ENCODE results near the gene SULT4A1. TPM values are rescaled to one million over a fixed set of nuclear protein-coding genes. Genes with fewer than 3 reads are reported as not detected.

Gene SULT4A1
- polyA plus RNA-seq, 2 of the 4 experiments (the other 2 are of a cell fraction), result not detected

DNA sequence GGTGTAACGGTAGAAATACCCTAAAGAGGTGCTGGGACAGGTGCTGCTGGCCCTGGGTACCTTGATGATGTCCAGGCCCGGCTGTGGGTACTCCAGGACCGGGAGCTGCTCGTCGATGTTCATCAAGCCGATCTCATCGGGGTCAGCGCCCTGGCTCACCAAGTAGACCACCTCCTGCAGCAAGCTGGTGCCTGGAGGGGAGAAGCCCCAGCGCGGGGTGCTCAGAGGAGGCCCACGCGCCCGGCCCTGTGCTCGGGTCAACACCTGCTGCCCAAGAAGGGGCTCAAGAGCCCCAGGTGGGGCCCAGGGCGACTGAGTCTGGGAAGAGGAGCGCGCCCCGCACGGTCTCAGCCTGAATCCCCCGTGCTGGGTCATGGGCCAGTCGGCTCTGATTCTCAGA, 20.6 kb downstream of the SULT4A1 start:
- H3K4me3 ChIP-seq, result no peak overlapping the region
- no peak overlapping the region for H3K4me2 ChIP-seq
- no peak for ATAC-seq
- H3K9me3 ChIP-seq, result no peaks in the 10 kb centered on the region
- 30% methylated on average over 2 of the region's 21 CpGs for WGBS (ENCODE audit: missing lambda C conversion rate)
- no peak for TF ChIP-seq ZSCAN20 (CRISPR knock-in tag; IDR thresholded peaks at IDR 0.05)
- no peak for TF ChIP-seq RCOR1 (IDR thresholded peaks at IDR 0.05; ENCODE audit: low read depth, low read length)
- TF ChIP-seq, protein P1, sequence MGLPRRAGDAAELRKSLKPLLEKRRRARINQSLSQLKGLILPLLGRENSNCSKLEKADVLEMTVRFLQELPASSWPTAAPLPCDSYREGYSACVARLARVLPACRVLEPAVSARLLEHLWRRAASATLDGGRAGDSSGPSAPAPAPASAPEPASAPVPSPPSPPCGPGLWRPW (IDR thresholded peaks at IDR 0.05), result no peak
- ChIA-PET CTCF (interaction anchor here (0.6 to 1.7 kb wide), 4 partner anchors 9 to 785 kb away, joined by 3 read pairs; no protein-coding TSS in a partner anchor), POLR2A (no interaction called here)
- DNase-seq (ENCODE audit: low read depth in 1 of 2, low spot score in 1 of 2), result no peak
- no peak overlapping the region for H3K27ac ChIP-seq
- no peaks in the 10 kb centered on the region for H3K4me1 ChIP-seq
- FAIRE-seq, result no peak

DNA sequence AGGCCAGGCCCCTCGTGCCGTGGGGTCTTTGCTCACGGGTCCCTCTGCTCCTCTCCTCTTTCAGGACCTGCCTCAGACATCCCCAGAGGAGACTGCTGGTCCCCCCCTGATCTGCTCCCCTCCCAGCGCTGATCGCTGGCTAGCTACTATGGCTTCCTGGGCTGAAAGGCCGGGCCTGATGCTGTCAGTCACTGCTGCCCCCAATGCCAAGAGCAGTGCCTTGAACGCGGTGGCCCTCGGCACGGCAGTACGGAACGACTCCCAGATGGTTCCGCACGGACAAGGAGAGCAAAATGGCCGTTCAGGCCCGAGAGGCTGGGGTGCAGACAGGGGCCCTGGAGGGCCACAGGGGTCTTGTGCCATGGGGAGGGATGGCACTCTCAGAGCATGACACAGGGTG, 21.5 kb downstream of the SULT4A1 start:
- Histone ChIP-seq H3K9me3 (no peaks in the 10 kb centered on the region), H3K4me3 (no peak overlapping the region), H3K4me2 (no peak overlapping the region), H3K27ac (no peak overlapping the region), H3K4me1 (no peaks in the 10 kb centered on the region)
- no peak for FAIRE-seq
- no peak for ATAC-seq
- CTCF ChIA-PET, result interaction anchor here (1.5 to 1.7 kb wide), 2 partner anchors 15 to 786 kb away, joined by 3 read pairs; no protein-coding TSS in a partner anchor
- TF ChIP-seq MYC (IDR thresholded peaks at IDR 0.05; ENCODE audit: borderline replicate concordance, low read length) (no peak), MAZ (IDR thresholded peaks at IDR 0.05; ENCODE audit: borderline replicate concordance, low read depth, low read length) (no peak), BHLHE40 (IDR thresholded peaks at IDR 0.05; ENCODE audit: low read depth, low read length) (no peak), RCOR1 (IDR thresholded peaks at IDR 0.05; ENCODE audit: low read depth, low read length) (no peak), MAFK (IDR thresholded peaks at IDR 0.05; ENCODE audit: partially characterized antibody) (no peak), CBX2 (IDR thresholded peaks at IDR 0.05; ENCODE audit: borderline replicate concordance, low read depth) (no peak)
- TF ChIP-seq, protein P2, sequence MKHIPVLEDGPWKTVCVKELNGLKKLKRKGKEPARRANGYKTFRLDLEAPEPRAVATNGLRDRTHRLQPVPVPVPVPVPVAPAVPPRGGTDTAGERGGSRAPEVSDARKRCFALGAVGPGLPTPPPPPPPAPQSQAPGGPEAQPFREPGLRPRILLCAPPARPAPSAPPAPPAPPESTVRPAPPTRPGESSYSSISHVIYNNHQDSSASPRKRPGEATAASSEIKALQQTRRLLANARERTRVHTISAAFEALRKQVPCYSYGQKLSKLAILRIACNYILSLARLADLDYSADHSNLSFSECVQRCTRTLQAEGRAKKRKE (CRISPR knock-in tag; IDR thresholded peaks at IDR 0.05; ENCODE audit: low read depth), result no peak
- POLR2A ChIA-PET, result no interaction called here
- no CpG with 5 or more reads among the region's 16 CpGs for WGBS (ENCODE audit: missing lambda C conversion rate)
- DNase-seq (ENCODE audit: low read depth in 1 of 2, low spot score in 1 of 2), result no peak

DNA sequence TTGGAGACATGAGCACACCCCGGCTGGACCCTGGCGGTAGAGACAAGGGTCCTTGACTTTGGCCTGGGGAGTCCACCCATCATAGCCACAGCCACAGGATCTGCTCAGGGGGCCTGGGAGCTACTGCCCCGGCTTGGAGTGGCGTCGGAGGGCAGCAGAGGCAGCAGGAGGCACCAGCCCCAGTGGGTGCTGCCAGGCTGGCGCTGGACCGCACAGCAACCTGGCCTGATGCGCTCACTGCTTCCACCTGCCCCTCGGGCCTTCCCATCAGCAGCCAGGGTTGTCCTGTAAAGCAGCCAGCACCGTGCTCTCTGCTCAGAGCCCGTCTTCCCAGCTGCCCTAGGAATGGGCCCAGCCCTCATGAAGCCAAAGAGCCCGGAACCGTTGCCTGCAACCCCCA, 21.9 kb downstream of the SULT4A1 start:
- Histone ChIP-seq H3K9me3 (no peaks in the 10 kb centered on the region), H3K27ac (no peak overlapping the region), H3K4me1 (no peaks in the 10 kb centered on the region), H3K4me3 (no peak overlapping the region), H3K4me2 (no peak overlapping the region)
- DNase-seq (ENCODE audit: low read depth in 1 of 2, low spot score in 1 of 2) (no peak), ATAC-seq (no peak), FAIRE-seq (no peak)
- POLR2A ChIA-PET, result no interaction called here
- CTCF ChIA-PET, result interaction anchor here (1.5 kb wide), 1 partner anchor 14 kb away, joined by 3 read pairs; no protein-coding TSS in a partner anchor
- no peak for TF ChIP-seq HOXA7 (CRISPR knock-in tag; IDR thresholded peaks at IDR 0.05)
- no peak for TF ChIP-seq EP300 (IDR thresholded peaks at IDR 0.05)
- TF ChIP-seq RARB (CRISPR knock-in tag; IDR thresholded peaks at IDR 0.05), result no peak
- no peak for TF ChIP-seq SREBF2 (IDR thresholded peaks at IDR 0.05)
- TF ChIP-seq TP53 (CRISPR knock-in tag; IDR thresholded peaks at IDR 0.05), result no peak
- no peak for TF ChIP-seq NPAS2 (CRISPR knock-in tag; IDR thresholded peaks at IDR 0.05; ENCODE audit: borderline replicate concordance)
- no peak for TF ChIP-seq JUNB (IDR thresholded peaks at IDR 0.05)
- no peak for TF ChIP-seq MAZ (IDR thresholded peaks at IDR 0.05; ENCODE audit: borderline replicate concordance, low read depth, low read length)
- no peak for TF ChIP-seq NR3C1 (IDR thresholded peaks at IDR 0.05)
- TF ChIP-seq PHF8 (IDR thresholded peaks at IDR 0.05; ENCODE audit: borderline replicate concordance, low read depth), result no peak
- TF ChIP-seq CBX2 (IDR thresholded peaks at IDR 0.05; ENCODE audit: borderline replicate concordance, low read depth), result no peak
- TF ChIP-seq ZNF302 (CRISPR knock-in tag; IDR thresholded peaks at IDR 0.05), result no peak
- 86% methylated on average over 2 of the region's 13 CpGs for WGBS (ENCODE audit: missing lambda C conversion rate)

DNA sequence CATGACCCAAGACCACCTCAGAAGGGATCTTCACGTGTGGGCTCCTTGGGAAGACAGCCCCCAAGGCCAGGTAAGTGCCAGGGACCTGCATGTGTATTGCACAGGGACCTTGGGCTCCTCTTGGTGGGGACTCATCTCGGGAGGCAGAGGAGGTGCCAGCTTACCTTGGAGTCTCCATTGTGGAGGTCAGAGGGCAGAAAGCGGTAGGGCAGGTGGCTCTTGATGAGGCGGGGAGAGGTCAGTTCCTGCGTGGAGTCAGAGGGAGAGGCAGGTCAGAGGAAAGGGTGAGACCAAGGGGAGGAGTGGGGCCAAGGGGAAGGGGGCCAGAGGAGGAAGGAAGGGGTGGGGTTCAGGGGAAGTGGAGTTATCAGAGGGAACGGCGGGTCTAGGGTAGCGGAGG, 22.5 kb downstream of the SULT4A1 start:
- Histone ChIP-seq H3K4me2 (no peak overlapping the region), H3K4me1 (no peaks in the 10 kb centered on the region), H3K9me3 (no peaks in the 10 kb centered on the region), H3K27ac (no peak overlapping the region), H3K4me3 (no peak overlapping the region)
- DNase-seq (ENCODE audit: low read depth in 1 of 2, low spot score in 1 of 2) (no peak), ATAC-seq (no peak), FAIRE-seq (no peak)
- ChIA-PET POLR2A (no interaction called here), CTCF (interaction anchor here (1.2 to 1.9 kb wide), 2 partner anchors 14 to 454 kb away, joined by 3 to 6 read pairs; no protein-coding TSS in a partner anchor)
- WGBS (ENCODE audit: missing lambda C conversion rate), result 42% methylated on average over 8 of the region's 8 CpGs
- TF ChIP-seq HDAC2 (IDR thresholded peaks at IDR 0.05) (no peak), CHD4 (IDR thresholded peaks at IDR 0.05; ENCODE audit: borderline replicate concordance) (no peak), JUNB (IDR thresholded peaks at IDR 0.05) (no peak), CEBPB (IDR thresholded peaks at IDR 0.05) (no peak), BHLHE40 (IDR thresholded peaks at IDR 0.05; ENCODE audit: low read depth, low read length) (no peak), POLR2AphosphoS2 (conservative IDR thresholded peaks at IDR 0.05; ENCODE audit: low read length) (no peak), RCOR1 (IDR thresholded peaks at IDR 0.05; ENCODE audit: low read depth, low read length) (no peak), MYC (IDR thresholded peaks at IDR 0.05; ENCODE audit: borderline replicate concordance, low read length) (no peak)
- TF ChIP-seq, protein P3, sequence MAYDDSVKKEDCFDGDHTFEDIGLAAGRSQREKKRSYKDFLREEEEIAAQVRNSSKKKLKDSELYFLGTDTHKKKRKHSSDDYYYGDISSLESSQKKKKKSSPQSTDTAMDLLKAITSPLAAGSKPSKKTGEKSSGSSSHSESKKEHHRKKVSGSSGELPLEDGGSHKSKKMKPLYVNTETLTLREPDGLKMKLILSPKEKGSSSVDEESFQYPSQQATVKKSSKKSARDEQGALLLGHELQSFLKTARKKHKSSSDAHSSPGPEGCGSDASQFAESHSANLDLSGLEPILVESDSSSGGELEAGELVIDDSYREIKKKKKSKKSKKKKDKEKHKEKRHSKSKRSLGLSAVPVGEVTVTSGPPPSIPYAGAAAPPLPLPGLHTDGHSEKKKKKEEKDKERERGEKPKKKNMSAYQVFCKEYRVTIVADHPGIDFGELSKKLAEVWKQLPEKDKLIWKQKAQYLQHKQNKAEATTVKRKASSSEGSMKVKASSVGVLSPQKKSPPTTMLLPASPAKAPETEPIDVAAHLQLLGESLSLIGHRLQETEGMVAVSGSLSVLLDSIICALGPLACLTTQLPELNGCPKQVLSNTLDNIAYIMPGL (CRISPR knock-in tag; IDR thresholded peaks at IDR 0.05; ENCODE audit: borderline replicate concordance), result no peak
- TF ChIP-seq, protein P4, sequence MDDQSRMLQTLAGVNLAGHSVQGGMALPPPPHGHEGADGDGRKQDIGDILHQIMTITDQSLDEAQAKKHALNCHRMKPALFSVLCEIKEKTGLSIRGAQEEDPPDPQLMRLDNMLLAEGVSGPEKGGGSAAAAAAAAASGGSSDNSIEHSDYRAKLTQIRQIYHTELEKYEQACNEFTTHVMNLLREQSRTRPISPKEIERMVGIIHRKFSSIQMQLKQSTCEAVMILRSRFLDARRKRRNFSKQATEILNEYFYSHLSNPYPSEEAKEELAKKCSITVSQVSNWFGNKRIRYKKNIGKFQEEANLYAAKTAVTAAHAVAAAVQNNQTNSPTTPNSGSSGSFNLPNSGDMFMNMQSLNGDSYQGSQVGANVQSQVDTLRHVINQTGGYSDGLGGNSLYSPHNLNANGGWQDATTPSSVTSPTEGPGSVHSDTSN (IDR thresholded peaks at IDR 0.05), result no peak
- TF ChIP-seq, protein P5, sequence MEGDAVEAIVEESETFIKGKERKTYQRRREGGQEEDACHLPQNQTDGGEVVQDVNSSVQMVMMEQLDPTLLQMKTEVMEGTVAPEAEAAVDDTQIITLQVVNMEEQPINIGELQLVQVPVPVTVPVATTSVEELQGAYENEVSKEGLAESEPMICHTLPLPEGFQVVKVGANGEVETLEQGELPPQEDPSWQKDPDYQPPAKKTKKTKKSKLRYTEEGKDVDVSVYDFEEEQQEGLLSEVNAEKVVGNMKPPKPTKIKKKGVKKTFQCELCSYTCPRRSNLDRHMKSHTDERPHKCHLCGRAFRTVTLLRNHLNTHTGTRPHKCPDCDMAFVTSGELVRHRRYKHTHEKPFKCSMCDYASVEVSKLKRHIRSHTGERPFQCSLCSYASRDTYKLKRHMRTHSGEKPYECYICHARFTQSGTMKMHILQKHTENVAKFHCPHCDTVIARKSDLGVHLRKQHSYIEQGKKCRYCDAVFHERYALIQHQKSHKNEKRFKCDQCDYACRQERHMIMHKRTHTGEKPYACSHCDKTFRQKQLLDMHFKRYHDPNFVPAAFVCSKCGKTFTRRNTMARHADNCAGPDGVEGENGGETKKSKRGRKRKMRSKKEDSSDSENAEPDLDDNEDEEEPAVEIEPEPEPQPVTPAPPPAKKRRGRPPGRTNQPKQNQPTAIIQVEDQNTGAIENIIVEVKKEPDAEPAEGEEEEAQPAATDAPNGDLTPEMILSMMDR (IDR thresholded peaks at IDR 0.05), result no peak

Data from A549 (cell line).